Subcutaneous abdominal adipose tissue (tissue), 5 donors: ENCODE results near the gene SULT1A4.
"Not testable (repeated sequence)": the region's sequence is repeated elsewhere in the genome, so short reads cannot be mapped to it uniquely, and the experiment has no call there.

Experiments
- H3K27ac ChIP-seq: one replicate; pipeline ENCODE4 v1.7.0; 2013; ENCODE audit warnings: low read depth, mild to moderate bottlenecking, inconsistent platforms, low read length, moderate library complexity
- H3K27me3 ChIP-seq, 5 donors: one replicate each; pipeline ENCODE4 v1.7.0; 2013; ENCODE audit warnings: low read length in 5 of 5, inconsistent platforms in 1 of 5; ENCODE audit not compliant: control insufficient read depth in 5 of 5, insufficient read depth in 4 of 5
- H3K36me3 ChIP-seq, 5 donors: one replicate each; pipeline ENCODE4 v1.7.0; 2013; ENCODE audit warnings: low read length in 5 of 5; ENCODE audit not compliant: control insufficient read depth in 5 of 5, insufficient read depth in 5 of 5
- H3K4me1 ChIP-seq, 5 donors: one replicate each; pipeline ENCODE4 v1.7.0; 2013; ENCODE audit warnings: low read length in 5 of 5, mild to moderate bottlenecking in 3 of 5, moderate library complexity in 1 of 5; ENCODE audit not compliant: control insufficient read depth in 5 of 5, insufficient read depth in 5 of 5
- H3K4me3 ChIP-seq, 5 donors: one replicate each; pipeline ENCODE4 v1.7.0; 2013; ENCODE audit warnings: low read length in 5 of 5, low read depth in 1 of 5
- H3K9ac ChIP-seq, 5 donors: one replicate each; pipeline ENCODE4 v1.7.0; 2013; ENCODE audit warnings: low read length in 5 of 5, mild to moderate bottlenecking in 4 of 5, moderate library complexity in 3 of 5
- H3K9me3 ChIP-seq, 5 donors: one replicate each; pipeline ENCODE4 v1.7.0; 2013; ENCODE audit warnings: low read length in 5 of 5; ENCODE audit not compliant: control insufficient read depth in 5 of 5
- donor health status: healthy.
- donor health status: healthy.
- donor health status: healthy.
- donor health status: healthy.
- donor health status: healthy.

The SULT1A4 gene

DNA sequence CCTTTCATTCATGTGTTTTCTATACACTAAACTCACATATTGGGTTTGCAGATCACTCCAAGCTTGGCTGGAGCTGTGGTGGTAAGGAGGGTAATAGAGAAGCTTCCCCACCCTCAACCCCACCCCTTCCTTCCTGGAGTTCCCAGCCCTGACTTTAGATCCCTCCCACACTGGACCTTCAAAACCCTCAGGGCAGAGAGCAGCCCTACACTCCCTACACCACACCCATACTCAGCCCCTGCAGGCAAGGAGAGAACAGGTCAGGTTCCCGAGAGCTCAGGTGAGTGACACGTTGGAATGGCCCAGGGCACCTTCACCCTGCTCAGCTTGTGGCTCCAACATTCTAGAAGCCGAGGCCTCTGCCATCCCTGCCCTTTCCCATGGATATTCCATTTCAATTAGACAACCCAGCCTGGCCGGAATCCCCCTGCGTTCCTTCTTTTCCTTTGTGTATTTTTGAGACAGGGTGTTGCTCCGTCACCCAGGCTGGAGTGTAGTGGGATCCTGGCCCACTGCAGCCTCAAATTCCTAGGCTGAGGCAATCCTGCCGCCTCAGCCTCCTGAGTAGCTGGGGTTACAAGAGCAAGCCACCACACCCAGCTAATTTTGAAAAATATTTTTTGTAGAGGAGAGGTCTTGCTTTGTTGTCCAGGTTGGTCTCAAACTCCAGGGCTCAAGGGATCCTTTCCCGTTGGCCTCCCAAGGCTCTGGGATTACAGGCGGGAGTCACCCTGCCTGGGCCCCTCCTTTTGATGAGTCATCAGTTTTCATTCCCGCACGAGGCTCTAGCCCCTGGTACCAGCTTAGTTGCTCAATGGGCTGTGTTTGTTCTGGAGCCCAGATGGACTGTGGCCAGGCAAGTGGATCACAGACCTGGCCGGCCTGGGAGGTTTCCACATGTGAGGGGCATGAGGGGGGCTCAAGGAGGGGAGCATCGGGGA, at the start of gene SULT1A4:
Gene SULT1A4, plus strand, starts transcription at position 208 of the 941 bp plus-strand sequence. CDS start 1,473 bp downstream, outside the sequence.
- H3K36me3 ChIP-seq, H3K9ac ChIP-seq, H3K27me3 ChIP-seq, H3K4me3 ChIP-seq, H3K27ac ChIP-seq, H3K4me1 ChIP-seq, H3K9me3 ChIP-seq: not testable (repeated sequence)

DNA sequence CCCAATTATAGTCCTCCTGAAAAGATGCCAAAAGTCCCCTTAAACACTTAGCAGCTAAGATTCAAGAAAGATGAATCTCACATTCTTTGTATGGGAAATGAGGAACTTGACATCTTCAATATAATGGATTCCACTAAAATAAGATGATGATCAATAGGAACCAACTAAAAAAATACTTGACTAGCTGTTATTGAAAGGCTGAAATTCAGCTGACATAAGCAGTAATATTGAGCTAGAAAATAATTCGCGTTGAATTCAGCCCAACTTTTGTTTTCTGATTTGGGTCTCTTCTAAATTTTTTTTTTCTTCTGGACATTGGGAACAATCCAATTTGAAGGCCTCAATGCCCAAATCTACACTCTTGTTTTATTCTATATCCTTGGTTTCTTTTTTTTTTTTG, 36.1 kb upstream of the SULT1A4 start:
- H3K9me3 ChIP-seq, H3K36me3 ChIP-seq, H3K4me1 ChIP-seq, H3K27me3 ChIP-seq, H3K4me3 ChIP-seq, H3K9ac ChIP-seq, H3K27ac ChIP-seq: not testable (repeated sequence)

- not testable (repeated sequence) for H3K9ac ChIP-seq, H3K27ac ChIP-seq, H3K4me3 ChIP-seq, H3K27me3 ChIP-seq, H3K9me3 ChIP-seq, H3K36me3 ChIP-seq, H3K4me1 ChIP-seq
Measured at GRCh38 chr16:29425390-29425789, 34.3 kb upstream of the SULT1A4 start.

DNA sequence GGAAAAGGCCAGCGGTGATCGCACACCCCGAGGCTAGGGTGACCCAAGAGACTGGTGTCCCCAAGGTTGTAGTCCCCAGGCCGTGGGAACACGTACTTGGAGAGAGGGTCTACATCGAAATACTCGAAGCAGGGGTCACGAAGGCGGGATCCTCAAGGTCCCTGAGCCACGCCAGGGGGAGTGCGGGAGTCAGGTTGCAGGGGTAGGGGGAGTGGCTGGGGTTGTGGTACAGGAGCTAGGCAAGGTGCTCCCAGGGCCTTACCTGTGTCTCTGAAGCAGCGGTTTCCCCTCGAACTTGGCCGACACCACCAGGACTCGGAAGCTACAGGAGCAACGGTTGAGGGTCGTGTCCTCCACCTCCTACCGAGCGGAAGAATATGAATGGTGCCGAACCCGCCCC, 6.0 kb upstream of the SULT1A4 start:
- not testable (repeated sequence) for H3K27ac ChIP-seq, H3K36me3 ChIP-seq, H3K4me1 ChIP-seq, H3K9ac ChIP-seq, H3K27me3 ChIP-seq, H3K9me3 ChIP-seq, H3K4me3 ChIP-seq

- not testable (repeated sequence) for H3K4me3 ChIP-seq, H3K27me3 ChIP-seq, H3K9ac ChIP-seq, H3K27ac ChIP-seq, H3K4me1 ChIP-seq, H3K36me3 ChIP-seq, H3K9me3 ChIP-seq
Measured at GRCh38 chr16:29454269-29454668, 5.4 kb upstream of the SULT1A4 start, which contains the start of the genes BOLA2 and SLX1B. BOLA2 (minus strand) TSS chr16:29454351; CDS start chr16:29454253, 98 bp downstream. SLX1B (plus strand) TSS chr16:29454533.

GRCh38 chr16:29454828-29455227, 4.9 kb upstream of the SULT1A4 start:
- H3K4me1 ChIP-seq, H3K4me3 ChIP-seq, H3K36me3 ChIP-seq, H3K9me3 ChIP-seq, H3K27ac ChIP-seq, H3K27me3 ChIP-seq, H3K9ac ChIP-seq: not testable (repeated sequence)

- not testable (repeated sequence) for H3K4me3 ChIP-seq
Measured at GRCh38 chr16:29457660-29458059, 2.1 kb upstream of the SULT1A4 start.

DNA sequence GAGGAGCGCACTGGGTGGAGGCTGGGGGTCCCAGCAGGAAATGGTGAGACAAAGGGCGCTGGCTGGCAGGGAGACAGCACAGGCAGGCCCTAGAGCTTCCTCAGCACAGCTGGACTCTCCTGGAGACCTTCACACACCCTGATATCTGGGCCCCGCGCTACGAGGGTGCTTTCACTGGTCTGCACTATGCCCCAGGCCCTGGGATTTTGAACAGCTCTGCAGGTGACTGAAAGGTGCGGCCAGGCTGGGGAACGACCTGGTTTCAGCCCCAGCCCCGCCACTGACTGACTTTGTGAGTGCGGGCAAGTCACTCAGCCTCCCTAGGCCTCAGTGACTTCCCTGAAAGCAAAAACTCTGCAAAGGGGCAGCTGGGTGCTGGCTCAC, 926 bp downstream of the SULT1A4 start:
- not testable (repeated sequence) for H3K36me3 ChIP-seq, H3K9ac ChIP-seq, H3K4me3 ChIP-seq, H3K27ac ChIP-seq, H3K4me1 ChIP-seq, H3K9me3 ChIP-seq, H3K27me3 ChIP-seq

More at GRCh38 chr16:29457660-29458059, 2.1 kb upstream of the SULT1A4 start:
- H3K27ac ChIP-seq, H3K4me1 ChIP-seq, H3K9ac ChIP-seq, H3K9me3 ChIP-seq, H3K36me3 ChIP-seq, H3K27me3 ChIP-seq: not testable (repeated sequence)

DNA sequence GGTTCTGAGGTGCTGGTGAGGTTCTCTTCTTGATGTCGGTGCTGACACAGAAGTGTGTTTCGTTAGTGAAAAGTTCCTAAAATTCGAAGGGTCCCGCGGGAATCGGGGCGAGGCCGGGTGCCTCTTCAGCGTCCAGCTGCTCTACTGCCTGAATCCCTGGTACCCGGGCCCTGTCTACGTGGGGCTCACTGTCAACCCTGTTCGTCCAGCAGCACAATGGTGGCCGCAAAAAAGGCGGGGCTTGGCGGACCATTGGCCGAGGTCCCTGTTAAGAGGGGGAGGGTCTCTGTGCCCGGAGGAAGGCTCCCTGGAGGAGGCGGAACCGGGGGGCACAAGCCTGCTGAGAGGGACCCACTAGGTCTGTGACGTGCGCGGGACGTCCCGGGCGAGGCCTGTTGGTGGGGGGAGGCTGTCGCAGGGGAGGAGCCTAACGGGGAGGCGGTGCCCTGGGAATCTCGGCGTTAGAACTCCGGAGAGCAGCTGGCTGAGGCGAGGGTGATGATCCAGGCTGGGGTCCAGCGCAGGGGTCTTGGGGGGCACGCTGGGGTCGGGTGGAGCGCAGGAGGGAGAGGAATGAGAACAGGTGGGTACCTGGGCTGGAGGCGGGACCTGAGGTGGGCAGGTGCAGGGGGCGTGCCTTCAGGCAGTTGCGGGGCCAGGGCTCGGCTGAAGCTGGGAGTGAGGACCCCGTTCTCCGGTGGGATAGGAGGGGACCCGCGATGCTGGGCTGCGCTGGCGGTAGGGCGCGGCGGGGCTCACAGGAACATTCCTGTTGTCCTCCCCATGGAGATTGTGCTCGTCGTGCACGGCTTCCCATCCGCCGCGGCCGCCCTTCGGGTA, 6.5 kb downstream of the SULT1A4 start:
- H3K4me3 ChIP-seq, H3K9me3 ChIP-seq: not testable (repeated sequence)

GRCh38 chr16:29466904-29467303, 7.2 kb downstream of the SULT1A4 start:
- H3K4me1 ChIP-seq, H3K27ac ChIP-seq, H3K36me3 ChIP-seq: not testable (repeated sequence)

More for the DNA sequence above, 6.5 kb downstream of the SULT1A4 start:
- not testable (repeated sequence) for H3K27ac ChIP-seq, H3K4me1 ChIP-seq, H3K9ac ChIP-seq, H3K27me3 ChIP-seq, H3K36me3 ChIP-seq

More at GRCh38 chr16:29466904-29467303, 7.2 kb downstream of the SULT1A4 start:
- not testable (repeated sequence) for H3K9me3 ChIP-seq, H3K4me3 ChIP-seq, H3K27me3 ChIP-seq, H3K9ac ChIP-seq
